Skeletal muscle tissue (tissue), 4 donors: Measurements from ENCODE around the gene DIP2A. TPM values are rescaled to one million over a fixed set of nuclear protein-coding genes. Genes with fewer than 3 reads are reported as not detected.
"Not testable (repeated sequence)": the region's sequence is repeated elsewhere in the genome, so short reads cannot be mapped to it uniquely, and the experiment has no call there.

Experiments
- H3K27ac ChIP-seq: one replicate; pipeline ENCODE4 v1.7.0; 2013; ENCODE audit warnings: mild to moderate bottlenecking, low read depth, low read length, inconsistent platforms
- H3K27me3 ChIP-seq, 3 donors: one replicate each; pipeline ENCODE4 v1.7.0; 2013; ENCODE audit warnings: low read length in 3 of 3; ENCODE audit not compliant: control insufficient read depth in 3 of 3, insufficient read depth in 3 of 3
- H3K36me3 ChIP-seq, 3 donors: one replicate each; pipeline ENCODE4 v1.7.0; 2013; ENCODE audit warnings: low read length in 3 of 3; ENCODE audit not compliant: control insufficient read depth in 3 of 3, insufficient read depth in 3 of 3
- H3K4me1 ChIP-seq, 3 donors: one replicate each; pipeline ENCODE4 v1.7.0; 2013; ENCODE audit warnings: low read length in 3 of 3, mild to moderate bottlenecking in 3 of 3; ENCODE audit not compliant: control insufficient read depth in 3 of 3, insufficient read depth in 3 of 3
- H3K4me3 ChIP-seq, 3 donors: one replicate each; pipeline ENCODE4 v1.7.0; 2013; ENCODE audit warnings: low read length in 3 of 3
- H3K9ac ChIP-seq, 3 donors: one replicate each; pipeline ENCODE4 v1.7.0; 2013; ENCODE audit warnings: low read length in 3 of 3, mild to moderate bottlenecking in 3 of 3, moderate library complexity in 2 of 3, low read depth in 1 of 3
- H3K9me3 ChIP-seq, 3 donors: one replicate each; pipeline ENCODE4 v1.7.0; 2013; ENCODE audit warnings: low read length in 3 of 3; ENCODE audit not compliant: control insufficient read depth in 3 of 3
- total RNA-seq: library from RNA; depleted of rRNA; stranded (reverse); fragments of >200 nt; gene quantifications from one replicate; pipeline ENCODE4 v1.2.3, GENCODE V29; 2014
- donor health status: Osteomylitis.

DIP2A gene
- total RNA-seq, 1 donor from 2014 or later = 23.5 TPM

DNA sequence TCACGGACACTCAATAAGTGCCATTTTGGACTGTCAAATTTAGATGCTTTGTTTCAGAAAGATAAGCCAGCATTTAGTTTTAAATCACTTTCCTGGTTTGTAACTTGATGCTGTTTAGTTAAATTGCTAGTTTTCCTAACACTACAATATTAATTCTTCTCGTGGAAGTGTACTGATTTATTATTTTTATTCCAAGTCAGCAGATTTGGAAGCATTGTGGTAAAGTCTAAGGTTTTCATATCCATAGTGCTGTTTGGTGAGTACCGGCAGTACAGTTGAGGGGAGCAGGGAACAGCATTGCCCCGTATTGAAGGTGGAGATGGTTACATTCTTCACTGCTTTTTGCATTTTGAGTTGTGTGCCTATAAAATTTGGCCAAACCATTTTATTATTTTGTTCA is 109.9 kb downstream of the DIP2A start:
- H3K9me3 ChIP-seq = peaks cover 0 to 2% (median 0%) of the 10 kb centered on the region in 3 donors
- no peak overlapping the region for H3K9ac ChIP-seq
- H3K27me3 ChIP-seq = no peaks in the 10 kb centered on the region
- peaks cover 45 to 78% (median 74%) of the 10 kb centered on the region in 3 donors for H3K36me3 ChIP-seq
- no peak overlapping the region for H3K4me3 ChIP-seq
- H3K27ac ChIP-seq = no peak overlapping the region
- peaks cover 0 to 5% (median 3%) of the 10 kb centered on the region in 3 donors for H3K4me1 ChIP-seq

GRCh38 chr21:46569081-46569480 is 110.4 kb downstream of the DIP2A start:
- peaks cover 0 to 2% (median 0%) of the 10 kb centered on the region in 3 donors for H3K9me3 ChIP-seq
- no peaks in the 10 kb centered on the region for H3K27me3 ChIP-seq
- H3K4me3 ChIP-seq = no peak overlapping the region
- peaks cover 0 to 5% (median 3%) of the 10 kb centered on the region in 3 donors for H3K4me1 ChIP-seq
- no peak overlapping the region for H3K27ac ChIP-seq
- no peak overlapping the region for H3K9ac ChIP-seq
- peaks cover 41 to 73% (median 68%) of the 10 kb centered on the region in 3 donors for H3K36me3 ChIP-seq

GRCh38 chr21:46570119-46570518 is 111.4 kb downstream of the DIP2A start:
- no peaks in the 10 kb centered on the region for H3K27me3 ChIP-seq
- peaks cover 31 to 62% (median 58%) of the 10 kb centered on the region in 3 donors for H3K36me3 ChIP-seq
- peaks cover 0 to 5% (median 3%) of the 10 kb centered on the region in 3 donors for H3K4me1 ChIP-seq
- no peak overlapping the region for H3K27ac ChIP-seq
- no peak overlapping the region for H3K9ac ChIP-seq
- peaks cover 0 to 2% (median 0%) of the 10 kb centered on the region in 3 donors for H3K9me3 ChIP-seq
- no peak overlapping the region for H3K4me3 ChIP-seq

GRCh38 chr21:46570631-46571030 is 111.9 kb downstream of the DIP2A start:
- Histone ChIP-seq H3K27ac (no peak overlapping the region), H3K36me3 (peaks cover 28 to 57% (median 53%) of the 10 kb centered on the region in 3 donors), H3K9ac (no peak overlapping the region), H3K27me3 (no peaks in the 10 kb centered on the region), H3K9me3 (peaks cover 0 to 2% (median 0%) of the 10 kb centered on the region in 3 donors), H3K4me3 (no peak overlapping the region), H3K4me1 (peaks cover 0 to 5% (median 3%) of the 10 kb centered on the region in 3 donors)

DNA sequence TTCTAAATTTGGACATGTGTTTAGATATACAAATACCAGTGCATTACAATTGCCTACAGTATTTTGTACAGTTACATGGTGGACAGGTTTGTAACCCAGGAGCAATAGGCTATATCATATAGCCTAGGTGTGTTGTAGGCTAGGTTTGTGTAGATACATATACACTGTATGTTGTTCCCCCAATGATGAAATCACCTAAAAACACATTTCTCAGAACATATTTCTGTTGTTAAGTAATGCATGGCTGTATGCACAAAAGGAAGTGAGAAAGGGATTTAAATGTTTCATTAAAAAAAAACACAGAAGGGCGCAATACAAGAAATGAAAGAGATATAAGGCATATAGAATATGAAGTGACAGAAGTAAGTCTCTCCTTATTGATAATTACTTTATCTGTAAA is 114.2 kb downstream of the DIP2A start:
- no peak overlapping the region for H3K27ac ChIP-seq
- H3K27me3 ChIP-seq = no peaks in the 10 kb centered on the region
- no peak overlapping the region for H3K4me3 ChIP-seq

DNA sequence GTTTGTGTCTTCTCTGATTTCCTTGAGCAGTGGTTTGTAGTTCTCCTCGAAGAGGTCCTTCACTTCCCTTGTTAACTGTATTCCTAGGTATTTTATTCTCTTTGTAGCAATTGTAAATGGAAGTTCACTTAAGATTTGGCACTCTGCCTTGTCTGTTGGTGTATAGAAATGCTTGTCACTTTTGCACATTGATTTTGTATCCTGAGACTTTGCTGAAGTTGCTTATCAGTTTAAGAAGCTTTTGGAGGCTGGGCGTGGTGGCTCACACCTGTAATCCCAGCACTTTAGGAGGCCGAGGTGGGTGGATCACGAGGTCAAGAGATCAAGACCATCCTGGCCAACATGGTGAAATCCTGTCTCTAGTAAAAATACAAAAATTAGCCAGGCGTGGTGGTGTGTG is 119.1 kb downstream of the DIP2A start:
- H3K36me3 ChIP-seq = peaks cover 10 to 18% (median 11%) of the 10 kb centered on the region in 3 donors
- H3K9ac ChIP-seq, H3K9me3 ChIP-seq, H3K4me3 ChIP-seq, H3K27ac ChIP-seq, H3K27me3 ChIP-seq, H3K4me1 ChIP-seq: not testable (repeated sequence)

More for the DNA sequence above, 114.2 kb downstream of the DIP2A start:
- peaks cover 0 to 2% (median 0%) of the 10 kb centered on the region in 3 donors for H3K9me3 ChIP-seq
- H3K4me1 ChIP-seq = peaks cover 0 to 5% (median 3%) of the 10 kb centered on the region in 3 donors
- peaks cover 8 to 37% (median 31%) of the 10 kb centered on the region in 3 donors for H3K36me3 ChIP-seq
- H3K9ac ChIP-seq = no peak overlapping the region

DNA sequence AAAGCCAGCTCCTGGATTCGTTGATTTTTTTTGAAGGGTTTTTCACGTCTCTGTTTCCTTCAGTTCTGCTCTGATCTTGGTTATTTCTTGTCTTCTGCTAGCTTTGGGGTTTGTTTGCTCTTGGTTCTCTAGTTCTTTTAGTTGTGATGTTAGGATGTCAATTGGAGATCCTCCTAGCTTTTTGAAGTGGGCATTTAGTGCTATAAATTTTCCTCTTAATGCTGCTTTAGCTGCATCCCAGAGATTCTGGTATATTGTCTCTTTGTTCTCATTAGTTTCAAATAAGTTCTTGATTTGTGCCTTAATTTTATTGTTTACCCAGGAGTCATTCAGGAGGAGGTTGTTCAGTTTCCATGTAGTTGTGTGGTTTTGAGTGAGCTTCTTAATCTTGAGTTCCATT is 120.7 kb downstream of the DIP2A start:
- H3K36me3 ChIP-seq = peaks cover 5 to 15% (median 10%) of the 10 kb centered on the region in 3 donors
- H3K4me1 ChIP-seq = not testable (repeated sequence)

GRCh38 chr21:46581780-46582307 is 123.2 kb downstream of the DIP2A start:
- no peaks in the 10 kb centered on the region for H3K4me1 ChIP-seq
- peaks cover 0 to 6% (median 0%) of the 10 kb centered on the region in 3 donors for H3K9me3 ChIP-seq
- no peak overlapping the region for H3K4me3 ChIP-seq
- H3K36me3 ChIP-seq = peaks cover 5 to 15% (median 10%) of the 10 kb centered on the region in 3 donors
- no peak overlapping the region for H3K9ac ChIP-seq
- H3K27me3 ChIP-seq = no peaks in the 10 kb centered on the region
- no peak overlapping the region for H3K27ac ChIP-seq

More for the DNA sequence above, 120.7 kb downstream of the DIP2A start:
- not testable (repeated sequence) for H3K27ac ChIP-seq, H3K9me3 ChIP-seq, H3K27me3 ChIP-seq, H3K9ac ChIP-seq, H3K4me3 ChIP-seq

- Histone ChIP-seq H3K27ac (no peak overlapping the region), H3K36me3 (peaks cover 5 to 15% (median 10%) of the 10 kb centered on the region in 3 donors), H3K4me3 (no peak overlapping the region), H3K4me1 (no peaks in the 10 kb centered on the region), H3K27me3 (no peaks in the 10 kb centered on the region), H3K9ac (no peak overlapping the region), H3K9me3 (peaks cover 0 to 2% (median 0%) of the 10 kb centered on the region in 3 donors)
These were observed 126.7 kb downstream of the DIP2A start for GRCh38 chr21:46585191-46585953.

GRCh38 chr21:46594276-46594675 is 135.6 kb downstream of the DIP2A start:
- H3K4me1 ChIP-seq = peaks cover 0 to 7% (median 2%) of the 10 kb centered on the region in 3 donors
- H3K27ac ChIP-seq = no peak overlapping the region
- H3K9me3 ChIP-seq = peaks cover 0 to 2% (median 0%) of the 10 kb centered on the region in 3 donors
- H3K4me3 ChIP-seq = no peak overlapping the region
- no peaks in the 10 kb centered on the region for H3K36me3 ChIP-seq
- no peak overlapping the region for H3K9ac ChIP-seq
- no peaks in the 10 kb centered on the region for H3K27me3 ChIP-seq
